ENCODE data around the gene PRIM2. TPM values are rescaled to one million over a fixed set of nuclear protein-coding genes. Genes with fewer than 3 reads are reported as not detected.
"Not testable (repeated sequence)": the region's sequence is repeated elsewhere in the genome, so short reads cannot be mapped to it uniquely, and the experiment has no call there.

Gene PRIM2
- total RNA-seq, 2 donors from 2014 or later: 18.5 to 28.9 TPM

DNA sequence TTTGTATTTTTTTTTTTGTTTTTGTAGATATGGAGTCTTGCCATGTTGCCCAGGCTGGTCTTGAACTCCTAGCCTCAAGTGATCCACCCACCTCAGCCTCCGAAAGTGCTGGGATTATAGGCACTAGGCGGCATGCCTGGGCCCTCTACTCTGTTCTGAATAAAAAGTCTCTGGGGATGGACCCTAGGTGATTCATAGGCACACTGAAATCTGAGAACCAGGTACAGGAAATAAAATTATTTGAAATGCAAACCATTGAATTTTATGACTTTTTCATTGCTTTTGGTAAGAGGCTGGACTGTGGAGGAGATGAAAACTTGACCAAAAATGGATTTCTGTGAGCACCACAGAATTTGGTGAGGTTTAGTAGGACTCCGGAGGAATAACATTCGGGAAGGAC is 117.5 kb downstream of the PRIM2 start:
- 89% methylated on average over 4 of the region's 4 CpGs for WGBS
- Histone ChIP-seq H3K27ac (no peak overlapping the region), H3K4me1 (replicated peaks) (peaks cover 3% of the 10 kb centered on the region), H3K27me3 (replicated peaks; ENCODE audit: insufficient read depth) (no peaks in the 10 kb centered on the region), H3K36me3 (no peaks in the 10 kb centered on the region), H3K9me3 (no peaks in the 10 kb centered on the region), H3K4me3 (no peak overlapping the region)
- DNase-seq (ENCODE audit: low spot score): no peak
- TF ChIP-seq POLR2AphosphoS5 (IDR thresholded peaks at IDR 0.05) (no peak), POLR2A (IDR thresholded peaks at IDR 0.05) (no peak)
- TF ChIP-seq, protein P1, sequence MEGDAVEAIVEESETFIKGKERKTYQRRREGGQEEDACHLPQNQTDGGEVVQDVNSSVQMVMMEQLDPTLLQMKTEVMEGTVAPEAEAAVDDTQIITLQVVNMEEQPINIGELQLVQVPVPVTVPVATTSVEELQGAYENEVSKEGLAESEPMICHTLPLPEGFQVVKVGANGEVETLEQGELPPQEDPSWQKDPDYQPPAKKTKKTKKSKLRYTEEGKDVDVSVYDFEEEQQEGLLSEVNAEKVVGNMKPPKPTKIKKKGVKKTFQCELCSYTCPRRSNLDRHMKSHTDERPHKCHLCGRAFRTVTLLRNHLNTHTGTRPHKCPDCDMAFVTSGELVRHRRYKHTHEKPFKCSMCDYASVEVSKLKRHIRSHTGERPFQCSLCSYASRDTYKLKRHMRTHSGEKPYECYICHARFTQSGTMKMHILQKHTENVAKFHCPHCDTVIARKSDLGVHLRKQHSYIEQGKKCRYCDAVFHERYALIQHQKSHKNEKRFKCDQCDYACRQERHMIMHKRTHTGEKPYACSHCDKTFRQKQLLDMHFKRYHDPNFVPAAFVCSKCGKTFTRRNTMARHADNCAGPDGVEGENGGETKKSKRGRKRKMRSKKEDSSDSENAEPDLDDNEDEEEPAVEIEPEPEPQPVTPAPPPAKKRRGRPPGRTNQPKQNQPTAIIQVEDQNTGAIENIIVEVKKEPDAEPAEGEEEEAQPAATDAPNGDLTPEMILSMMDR (IDR thresholded peaks at IDR 0.05): no peak
- intact Hi-C loops (cut with DNase I): no loop called here

DNA sequence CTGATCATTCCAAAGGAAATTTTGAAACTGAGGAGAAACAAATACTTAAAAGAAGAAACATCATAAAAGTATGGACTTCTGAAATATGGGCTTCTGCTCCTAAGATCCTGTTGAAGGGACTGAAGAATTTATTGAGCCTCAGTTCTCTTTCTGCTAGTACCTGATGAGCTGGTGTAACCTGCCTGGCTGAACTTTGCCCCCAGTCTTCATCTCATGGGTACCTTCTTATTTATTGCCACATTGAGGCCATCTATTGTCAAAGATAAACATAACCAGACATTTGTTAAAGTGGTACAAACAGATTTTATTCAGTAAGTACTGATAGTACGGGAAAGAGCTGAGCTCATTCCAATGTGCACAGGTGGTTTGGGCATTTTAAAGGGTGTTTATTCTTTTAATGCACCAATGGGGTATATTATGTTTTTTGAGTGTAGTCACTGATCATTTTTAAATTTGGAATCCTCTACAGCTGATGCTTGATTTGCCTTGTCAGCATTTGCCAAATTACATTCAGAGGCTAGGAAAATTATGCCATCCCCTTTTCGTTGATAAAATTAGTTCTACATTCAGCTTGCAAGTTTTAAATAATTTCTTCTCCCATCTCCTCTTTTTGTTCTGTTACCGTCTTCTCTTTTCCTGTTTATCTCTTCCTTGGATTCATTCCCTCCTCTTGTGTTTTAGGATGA is 118.2 kb downstream of the PRIM2 start:
- no peak for DNase-seq (ENCODE audit: low spot score)
- 73% methylated on average over 3 of the region's 3 CpGs for WGBS
- TF ChIP-seq, protein P1 (IDR thresholded peaks at IDR 0.05): no peak
- no peak for TF ChIP-seq POLR2AphosphoS5 (IDR thresholded peaks at IDR 0.05)
- TF ChIP-seq POLR2A (IDR thresholded peaks at IDR 0.05): no peak
- no peak overlapping the region for H3K4me3 ChIP-seq
- H3K27ac ChIP-seq: no peak overlapping the region
- no peaks in the 10 kb centered on the region for H3K36me3 ChIP-seq
- H3K27me3 ChIP-seq (replicated peaks; ENCODE audit: insufficient read depth): no peaks in the 10 kb centered on the region
- H3K4me1 ChIP-seq (replicated peaks): peaks cover 3% of the 10 kb centered on the region
- H3K9me3 ChIP-seq: no peaks in the 10 kb centered on the region
- intact Hi-C loops (cut with DNase I): no loop called here

DNA sequence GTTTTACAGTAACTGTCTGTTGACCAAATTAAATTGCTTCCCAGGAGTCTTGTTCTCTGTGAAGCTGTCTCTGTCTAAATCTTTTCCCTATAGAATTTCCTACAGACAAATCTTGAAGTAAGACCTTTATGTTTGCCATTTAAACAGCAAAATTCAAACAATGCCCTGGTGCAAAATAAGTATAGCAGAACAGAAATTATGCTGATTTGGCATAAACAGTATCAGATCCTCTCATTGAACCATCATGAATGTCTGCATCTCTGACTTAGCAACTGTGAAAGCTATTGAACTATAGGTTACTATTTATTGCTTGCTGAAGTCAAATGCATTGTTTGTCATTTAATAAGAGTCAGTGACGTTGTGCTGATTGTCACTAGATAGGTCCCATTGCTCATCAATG is 123.3 kb downstream of the PRIM2 start:
- H3K27ac ChIP-seq; H3K9me3 ChIP-seq; H3K4me3 ChIP-seq; DNase-seq (ENCODE audit: low spot score); intact Hi-C loops (cut with DNase I); H3K27me3 ChIP-seq (replicated peaks; ENCODE audit: insufficient read depth); H3K36me3 ChIP-seq; H3K4me1 ChIP-seq (replicated peaks): not testable (repeated sequence)
- 65% methylated on average over 1 of the region's 1 CpG for WGBS

DNA sequence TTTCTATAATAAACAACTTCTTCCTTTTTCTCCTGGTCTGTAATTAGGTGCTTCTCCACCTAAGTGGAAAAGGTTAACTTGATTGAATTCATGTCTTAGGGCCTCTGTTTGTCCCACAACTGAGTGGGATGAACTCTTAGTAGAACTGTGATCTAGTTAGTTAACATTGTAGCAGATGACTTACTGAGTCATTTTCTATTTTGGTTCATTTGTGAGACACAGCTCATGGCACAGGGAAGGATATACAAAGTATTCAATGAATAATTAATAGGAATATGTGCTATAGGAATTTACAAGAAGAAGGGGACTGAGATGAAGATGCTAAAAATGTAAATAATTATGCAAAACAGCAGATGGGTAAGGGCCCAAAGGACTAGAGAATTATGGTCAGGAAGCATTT is 124.7 kb downstream of the PRIM2 start:
- intact Hi-C loops (cut with DNase I); H3K4me1 ChIP-seq (replicated peaks): not testable (repeated sequence)

DNA sequence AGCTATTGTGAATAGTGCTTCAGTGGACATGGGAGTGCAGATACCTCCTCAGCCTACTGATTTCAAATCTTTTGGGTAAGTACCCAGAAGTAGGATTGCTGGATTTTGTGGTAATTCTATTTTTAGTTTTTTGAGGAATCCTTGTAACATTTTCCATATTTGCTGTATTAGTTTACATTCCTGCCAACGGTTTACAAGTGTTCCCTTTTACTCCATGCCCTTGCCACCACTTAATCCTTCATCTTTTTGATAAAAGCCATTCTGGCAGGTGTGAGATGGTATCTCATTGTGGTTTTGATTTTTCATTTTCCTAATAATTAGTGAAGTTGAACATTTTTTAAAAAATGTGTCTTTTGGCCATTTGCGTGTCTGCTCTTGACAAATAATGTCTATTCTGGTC is 125.8 kb downstream of the PRIM2 start:
- H3K9me3 ChIP-seq; DNase-seq (ENCODE audit: low spot score); H3K4me3 ChIP-seq; H3K36me3 ChIP-seq; H3K27me3 ChIP-seq (replicated peaks; ENCODE audit: insufficient read depth); H3K27ac ChIP-seq; H3K4me1 ChIP-seq (replicated peaks); intact Hi-C loops (cut with DNase I): not testable (repeated sequence)
- WGBS: 78% methylated on average over 2 of the region's 2 CpGs

More for the DNA sequence above, 124.7 kb downstream of the PRIM2 start:
- H3K9me3 ChIP-seq; H3K27ac ChIP-seq; H3K36me3 ChIP-seq; H3K27me3 ChIP-seq (replicated peaks; ENCODE audit: insufficient read depth); H3K4me3 ChIP-seq; DNase-seq (ENCODE audit: low spot score): not testable (repeated sequence)

DNA sequence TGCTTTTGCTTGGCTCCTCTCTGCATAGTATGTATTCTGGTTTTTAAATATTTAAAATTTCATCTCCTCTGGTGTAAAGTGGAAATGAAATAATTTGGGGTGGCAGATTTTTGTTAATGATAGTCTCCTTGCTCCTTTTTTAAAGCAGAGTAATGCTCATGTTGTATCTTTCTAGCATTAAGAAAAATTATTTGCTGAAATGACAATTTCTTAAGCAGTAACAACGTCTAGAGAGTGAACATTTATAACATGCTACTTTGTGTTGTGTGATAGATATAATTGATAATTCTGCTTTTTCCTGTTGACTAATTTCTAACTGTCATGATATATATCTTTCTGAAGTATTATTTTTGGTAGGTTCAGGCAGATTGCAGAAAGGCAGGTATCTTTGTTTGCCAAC is 127.4 kb downstream of the PRIM2 start:
- H3K36me3 ChIP-seq; H3K4me3 ChIP-seq; H3K27me3 ChIP-seq (replicated peaks; ENCODE audit: insufficient read depth); H3K27ac ChIP-seq; H3K9me3 ChIP-seq; intact Hi-C loops (cut with DNase I); DNase-seq (ENCODE audit: low spot score); H3K4me1 ChIP-seq (replicated peaks): not testable (repeated sequence)
- 88% methylated on average over 1 of the region's 1 CpG for WGBS

DNA sequence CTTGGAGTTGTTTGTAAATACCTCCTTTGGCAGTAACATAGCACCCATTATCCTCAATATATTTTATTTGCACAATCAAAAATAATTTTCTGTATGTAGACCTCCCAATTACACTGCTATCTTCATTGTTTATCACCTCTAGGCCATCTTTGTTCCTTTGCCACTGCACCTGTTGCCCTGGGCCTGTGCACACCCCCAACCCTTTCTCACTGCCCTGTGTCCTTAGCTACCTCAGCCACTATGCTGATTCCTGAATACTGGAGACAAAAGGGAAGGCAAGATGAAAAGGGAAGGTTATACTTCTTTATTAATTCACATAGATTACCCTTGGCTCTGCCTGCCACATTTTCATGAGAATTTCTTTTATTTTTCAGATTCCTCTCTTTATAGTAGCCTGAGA is 127.9 kb downstream of the PRIM2 start:
- H3K9me3 ChIP-seq; H3K4me1 ChIP-seq (replicated peaks); H3K27me3 ChIP-seq (replicated peaks; ENCODE audit: insufficient read depth); H3K4me3 ChIP-seq; H3K27ac ChIP-seq; H3K36me3 ChIP-seq; DNase-seq (ENCODE audit: low spot score); intact Hi-C loops (cut with DNase I): not testable (repeated sequence)

DNA sequence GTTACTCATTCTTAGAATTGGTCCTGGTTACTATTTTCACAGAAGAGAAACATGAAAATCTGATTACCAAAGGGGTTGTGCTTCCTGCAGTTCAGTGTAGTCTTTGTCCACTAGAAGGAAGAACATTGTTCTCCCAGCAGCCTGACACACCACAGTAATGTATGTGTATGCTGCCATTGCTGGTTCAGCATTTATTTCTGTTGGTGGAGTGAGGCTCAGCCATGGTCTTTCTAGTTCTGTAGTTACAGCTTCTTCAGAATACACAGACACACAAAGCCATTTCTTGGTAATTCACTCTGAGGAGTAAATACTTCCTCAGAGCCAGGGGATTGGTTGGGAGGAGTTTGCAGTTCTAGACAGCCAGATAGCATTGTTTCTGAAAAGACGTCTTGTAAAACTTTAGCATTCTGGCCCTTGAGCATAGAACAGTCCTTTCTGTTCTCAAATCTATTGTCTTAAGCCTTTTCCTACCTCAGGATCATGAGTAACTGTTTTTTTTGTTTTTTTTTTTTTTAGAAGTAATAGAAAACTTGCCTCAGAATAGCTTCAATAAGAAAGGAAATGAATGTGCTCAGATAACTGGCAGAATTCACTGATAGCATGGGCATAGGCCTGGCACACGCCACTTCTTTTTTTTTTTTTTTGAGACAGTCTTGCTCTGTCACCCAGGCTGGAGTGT is 128.5 kb downstream of the PRIM2 start:
- H3K4me1 ChIP-seq (replicated peaks); H3K4me3 ChIP-seq; H3K27me3 ChIP-seq (replicated peaks; ENCODE audit: insufficient read depth); H3K36me3 ChIP-seq; H3K27ac ChIP-seq; intact Hi-C loops (cut with DNase I); H3K9me3 ChIP-seq; DNase-seq (ENCODE audit: low spot score): not testable (repeated sequence)
- 56% methylated on average over 2 of the region's 2 CpGs for WGBS

DNA sequence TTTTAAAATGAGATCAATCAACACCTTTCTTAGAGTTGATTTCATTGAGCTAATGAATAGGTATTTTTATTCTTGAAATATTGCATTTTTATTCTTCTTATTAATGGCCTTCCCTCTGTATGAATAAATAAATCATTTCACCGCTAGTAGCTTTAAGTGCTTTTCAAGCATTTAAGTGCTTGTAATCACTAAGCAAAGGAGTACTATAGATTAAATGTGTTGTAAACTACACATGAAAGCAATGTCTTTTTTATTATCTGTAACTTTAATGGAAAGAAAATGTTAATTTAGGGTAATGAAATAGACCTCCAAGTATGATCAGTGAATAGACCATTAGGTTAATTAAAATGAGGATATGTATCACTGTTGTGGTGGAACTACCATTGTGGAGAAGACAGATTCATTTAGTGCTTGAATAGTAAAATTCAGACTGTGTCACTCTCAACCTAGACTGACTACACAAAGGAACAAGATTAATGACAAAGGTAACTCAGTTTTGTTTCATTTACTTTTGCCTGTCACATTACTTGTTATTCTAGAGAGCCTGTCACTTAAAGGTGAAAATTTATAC is 132.2 kb downstream of the PRIM2 start:
- H3K36me3 ChIP-seq; H3K27ac ChIP-seq; intact Hi-C loops (cut with DNase I); H3K9me3 ChIP-seq; H3K27me3 ChIP-seq (replicated peaks; ENCODE audit: insufficient read depth); DNase-seq (ENCODE audit: low spot score); H3K4me1 ChIP-seq (replicated peaks); H3K4me3 ChIP-seq: not testable (repeated sequence)
- 92% methylated on average over 1 of the region's 1 CpG for WGBS

DNA sequence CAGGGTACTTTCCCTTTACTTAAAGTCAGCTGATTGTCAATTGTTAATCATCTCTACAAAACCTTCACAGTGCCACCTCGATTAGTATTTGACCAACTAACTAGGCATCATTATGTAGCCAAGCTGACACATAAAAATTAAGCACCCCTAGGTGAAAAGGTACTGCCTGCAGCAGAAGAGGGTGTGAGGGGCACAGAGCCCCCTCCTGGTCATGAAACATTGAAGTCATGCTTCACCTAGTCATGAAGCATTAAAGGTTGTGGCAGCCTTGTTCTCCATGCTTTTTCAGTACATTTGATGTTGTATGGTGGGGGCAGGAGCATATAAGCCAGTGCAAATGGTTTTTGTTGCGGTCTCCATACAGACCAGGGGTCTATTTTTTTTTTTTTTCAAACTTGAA is 142.4 kb downstream of the PRIM2 start:
- intact Hi-C loops (cut with DNase I); H3K27ac ChIP-seq; H3K4me3 ChIP-seq; H3K4me1 ChIP-seq (replicated peaks); H3K27me3 ChIP-seq (replicated peaks; ENCODE audit: insufficient read depth); DNase-seq (ENCODE audit: low spot score); H3K9me3 ChIP-seq; H3K36me3 ChIP-seq: not testable (repeated sequence)
- WGBS: 76% methylated on average over 2 of the region's 2 CpGs

Measured in prostate gland (tissue), 2 donors.